GM19351 (cell line): ENCODE measurements around the gene TRIM66.

Experiments used
- ATAC-seq: cut with Tn5 transposase; IDR thresholded peaks from one replicate; pipeline ENCODE4 v1.9.1; 2021; ENCODE audit warnings: mild to moderate bottlenecking, moderate library complexity; ENCODE audit not compliant: unreplicated experiment

Gene TRIM66

GRCh38 chr11:8682303-8683114, at the start of gene TRIM66, which contains the start of gene RPL27A:
TRIM66 (minus strand) TSS chr11:8682665; CDS start chr11:8672274, 10,391 bp downstream.
RPL27A (plus strand) TSS chr11:8682792; CDS start chr11:8682814, 22 bp downstream.
- ATAC-seq = peak; percentile 93

- ATAC-seq = no peak
Measured at GRCh38 chr11:8731647-8732323, 49.3 kb upstream of the TRIM66 start.

DNA sequence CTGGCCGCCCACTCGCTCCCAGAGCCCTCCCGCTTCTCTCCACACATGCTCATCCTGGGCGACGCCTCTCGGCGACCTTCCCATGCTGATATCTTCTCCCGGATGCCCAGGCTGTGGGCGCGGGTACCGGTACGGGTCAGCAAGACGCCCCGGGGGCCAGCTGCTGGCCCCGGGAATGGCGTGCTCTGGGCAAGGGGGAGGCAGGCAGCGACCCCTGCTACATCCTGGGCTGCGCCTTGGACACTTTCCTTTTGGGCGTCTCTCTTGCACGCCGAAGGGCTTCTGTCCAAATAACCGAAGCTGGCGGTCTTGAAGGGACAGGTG, 48.2 kb upstream of the TRIM66 start:
- no peak for ATAC-seq

DNA sequence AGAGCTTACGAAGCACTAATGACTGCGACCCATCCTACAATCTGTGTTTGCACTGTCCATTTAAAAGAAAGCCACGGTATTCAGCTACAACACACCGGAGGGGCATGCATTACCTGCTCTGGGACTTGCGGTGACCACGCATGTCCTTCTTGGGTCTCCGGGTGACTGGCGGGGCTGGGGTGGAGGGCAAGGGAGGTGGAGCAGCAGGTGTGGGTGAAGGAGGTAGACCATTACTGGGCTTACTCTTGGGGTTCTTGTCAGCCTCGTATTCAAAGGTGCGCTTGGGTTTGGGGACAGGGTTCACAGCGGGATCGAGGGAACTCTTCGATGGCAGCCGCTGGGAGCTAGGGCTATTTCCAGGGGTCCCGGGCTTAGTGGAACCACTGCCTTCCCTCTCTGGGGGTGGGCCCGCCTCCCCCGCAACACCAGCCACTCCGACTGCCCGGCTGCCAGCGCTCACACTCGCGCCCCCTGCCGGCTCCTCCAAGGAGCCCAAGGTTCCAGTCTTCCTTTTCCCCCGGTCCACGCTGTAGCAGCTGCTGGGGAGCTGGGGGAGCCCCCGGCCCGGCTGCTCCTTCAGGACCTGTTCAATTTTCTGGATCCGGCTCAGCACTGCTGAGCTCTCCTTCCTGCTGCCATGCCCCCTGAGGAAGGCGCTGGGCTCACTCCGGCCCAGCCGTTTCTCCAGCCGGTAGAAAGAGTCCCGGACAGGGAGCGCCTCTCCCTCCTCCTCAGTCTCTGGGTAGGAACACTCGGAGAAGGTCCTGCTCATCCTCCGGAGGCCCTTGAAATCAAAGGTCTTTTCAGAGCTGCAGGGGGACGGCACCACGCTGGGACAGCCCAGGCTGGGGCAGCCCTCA, 47.6 kb upstream of the TRIM66 start:
- ATAC-seq = no peak

GRCh38 chr11:8729067-8729466, 46.6 kb upstream of the TRIM66 start:
- no peak for ATAC-seq

DNA sequence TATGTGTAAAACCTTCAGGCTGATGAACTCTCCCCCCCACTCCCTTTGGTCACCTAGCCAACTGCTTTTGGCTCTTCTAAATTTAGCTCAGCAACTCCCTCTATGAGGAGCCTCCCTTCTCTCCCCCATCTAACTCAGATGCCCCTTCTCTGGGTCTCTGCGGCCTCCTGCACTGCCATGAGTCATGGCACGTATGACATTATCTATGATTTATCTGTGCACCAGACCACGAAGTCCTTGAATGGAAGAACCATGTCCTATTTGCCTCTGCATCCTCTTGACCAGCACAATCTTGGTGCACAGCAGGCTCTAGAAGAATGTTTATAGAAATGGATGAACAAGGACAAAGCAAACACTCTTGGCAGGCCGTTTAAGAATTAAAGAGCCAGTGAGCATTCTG, 46.1 kb upstream of the TRIM66 start:
- ATAC-seq = no peak

DNA sequence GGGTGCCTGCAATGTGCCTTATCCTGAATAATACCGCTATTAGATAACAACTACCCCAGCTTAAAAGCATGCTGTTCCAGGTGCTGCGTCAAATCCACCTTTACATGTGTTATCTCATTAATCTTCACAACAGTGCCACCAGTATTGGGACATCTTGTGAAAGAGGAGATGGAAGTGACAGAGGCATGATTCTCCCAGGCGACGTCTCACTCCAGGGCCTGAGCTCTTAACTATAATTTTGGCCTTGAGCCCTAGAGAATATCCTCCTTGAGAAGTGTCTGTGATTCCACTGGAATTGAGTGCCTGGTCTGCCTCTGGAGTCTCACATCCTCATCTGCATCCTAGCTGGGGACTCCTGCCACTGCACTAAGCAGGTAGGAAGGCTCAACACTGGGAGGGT, 43.9 kb upstream of the TRIM66 start:
- no peak for ATAC-seq

DNA sequence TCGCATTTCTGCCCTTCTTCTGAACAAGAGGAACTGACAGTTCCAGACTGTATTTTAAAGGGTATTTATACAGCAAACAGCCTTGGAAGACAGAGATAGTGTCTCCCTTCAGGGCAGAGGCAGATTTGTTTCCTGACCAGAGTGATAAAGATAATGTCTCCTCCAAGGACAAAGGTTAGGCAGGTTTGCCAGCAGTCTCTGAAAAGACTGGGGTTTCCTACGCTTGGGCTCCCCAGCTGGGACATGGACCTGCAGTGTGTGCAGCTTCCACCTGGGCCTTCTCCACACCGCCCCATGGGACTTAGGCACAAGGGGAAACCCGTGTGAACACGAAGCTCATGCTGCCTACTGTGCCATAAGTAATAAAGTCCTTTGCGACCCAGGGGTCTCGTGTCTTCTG, 42.2 kb upstream of the TRIM66 start:
- no peak for ATAC-seq

GRCh38 chr11:8723711-8724110, 41.2 kb upstream of the TRIM66 start:
- ATAC-seq = no peak

- ATAC-seq = no peak
Measured at GRCh38 chr11:8722809-8723208, 40.3 kb upstream of the TRIM66 start.

- no peak for ATAC-seq
Measured at GRCh38 chr11:8721609-8722500, 39.4 kb upstream of the TRIM66 start.

DNA sequence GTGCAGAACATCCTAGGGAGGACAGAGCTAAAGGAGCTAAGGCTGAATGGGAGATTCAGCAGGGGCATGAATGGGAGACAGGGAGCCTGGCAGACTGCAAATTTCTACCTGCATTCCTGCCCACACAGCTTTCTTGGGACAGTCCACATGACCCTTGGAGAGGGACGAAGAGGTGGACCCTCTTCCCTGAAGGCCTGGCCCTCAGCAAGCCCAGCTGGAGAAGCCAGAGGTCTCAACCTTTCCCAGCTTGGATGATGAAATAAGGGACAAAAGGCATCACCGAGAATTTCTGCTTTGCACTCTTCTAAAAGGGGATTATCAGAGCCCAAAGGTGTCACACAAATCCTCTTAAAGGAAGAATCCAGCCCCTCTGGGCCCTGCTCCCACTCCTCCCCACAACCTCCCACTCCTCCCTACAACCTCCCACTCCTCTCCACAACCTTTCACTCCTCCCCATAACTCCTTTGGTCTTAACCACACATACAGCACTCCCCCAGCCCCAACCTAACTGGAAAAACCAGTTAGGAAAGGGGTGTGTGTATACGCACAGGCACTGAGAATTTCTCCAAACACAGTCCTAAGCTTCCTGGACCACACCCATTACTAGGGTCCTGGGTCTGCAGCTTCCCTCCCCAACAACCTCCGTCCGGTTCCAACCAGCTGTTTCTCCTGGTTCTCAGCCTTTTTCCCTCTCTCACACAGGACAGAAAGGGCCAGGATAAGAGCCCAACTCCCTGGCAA, 38.6 kb upstream of the TRIM66 start:
- ATAC-seq = no peak

DNA sequence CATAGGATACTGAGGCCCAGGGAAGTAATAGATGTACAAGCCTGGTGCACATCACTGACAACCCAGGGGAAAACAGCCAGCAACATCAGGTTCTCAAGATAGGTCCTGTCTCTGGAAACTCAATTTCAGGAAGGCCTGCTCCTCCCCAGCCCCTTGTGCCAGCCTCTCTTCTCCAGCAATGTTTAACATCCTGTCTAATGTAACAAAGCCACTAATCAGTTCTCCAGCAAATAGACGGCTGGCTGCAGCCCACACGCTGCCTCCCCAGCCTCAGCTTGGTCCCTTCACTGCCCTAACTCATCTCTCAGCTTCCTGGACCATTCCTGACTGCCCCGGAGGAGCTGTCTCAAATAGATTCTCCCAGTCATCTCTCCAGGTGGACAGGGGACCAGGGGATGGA, 37.9 kb upstream of the TRIM66 start:
- no peak for ATAC-seq

DNA sequence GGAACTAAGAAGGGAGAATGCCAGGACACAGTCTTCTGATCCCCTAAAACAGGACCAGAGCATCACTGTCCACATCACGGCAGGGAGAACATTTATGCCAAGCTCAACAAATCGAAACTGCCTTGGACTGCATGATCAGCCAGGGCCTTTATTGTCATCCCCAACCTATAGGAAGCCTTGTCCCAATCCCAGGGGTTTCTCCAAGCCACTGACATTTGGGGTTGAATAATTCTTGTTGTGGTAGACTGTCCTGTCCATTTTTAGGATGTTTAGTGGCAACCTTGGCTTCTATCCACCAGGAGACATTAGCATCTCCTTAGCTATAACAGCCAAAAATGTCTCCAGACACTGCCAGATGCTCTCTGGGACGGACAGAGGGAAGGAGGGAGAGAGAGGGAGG, 37.3 kb upstream of the TRIM66 start:
- no peak for ATAC-seq

DNA sequence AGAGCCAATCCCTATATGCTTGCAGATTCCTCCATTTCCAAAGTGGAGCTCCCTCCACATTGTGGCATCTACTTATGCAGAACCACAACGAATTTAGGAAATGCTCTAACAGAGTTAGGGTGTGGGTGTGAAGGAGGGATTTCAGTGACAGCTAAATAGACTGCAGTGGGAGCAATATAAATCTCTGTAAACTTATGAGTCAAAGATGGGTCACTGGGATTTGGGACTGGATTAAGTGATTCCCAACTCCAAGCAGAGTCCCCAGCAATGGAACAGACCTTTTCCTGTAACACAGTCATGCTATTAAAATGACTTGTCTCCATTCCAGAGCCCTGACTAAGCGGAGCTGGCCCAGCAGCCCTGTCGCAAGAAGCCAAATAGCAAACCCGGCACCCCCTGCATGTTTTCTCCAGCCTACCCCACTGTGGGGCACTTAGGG, 36.8 kb upstream of the TRIM66 start:
- no peak for ATAC-seq

GRCh38 chr11:8717876-8718753, 35.6 kb upstream of the TRIM66 start:
- no peak for ATAC-seq

DNA sequence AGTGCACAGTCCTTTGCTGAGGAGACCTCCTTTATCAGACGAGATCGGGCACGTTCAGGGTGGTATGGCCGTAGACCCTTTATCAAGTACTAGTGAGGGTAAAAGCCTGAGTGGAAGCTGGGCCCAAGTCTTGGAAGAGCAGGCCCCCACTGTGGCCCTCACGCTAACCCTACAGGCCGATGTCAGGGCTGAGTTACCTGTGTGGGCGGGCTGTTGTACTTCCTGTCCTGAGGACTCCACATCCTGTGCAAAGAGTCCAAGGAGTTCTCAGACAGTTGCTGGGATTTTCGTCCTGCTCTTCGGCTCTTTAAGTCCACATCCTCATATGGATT, 35.0 kb upstream of the TRIM66 start:
- no peak for ATAC-seq

DNA sequence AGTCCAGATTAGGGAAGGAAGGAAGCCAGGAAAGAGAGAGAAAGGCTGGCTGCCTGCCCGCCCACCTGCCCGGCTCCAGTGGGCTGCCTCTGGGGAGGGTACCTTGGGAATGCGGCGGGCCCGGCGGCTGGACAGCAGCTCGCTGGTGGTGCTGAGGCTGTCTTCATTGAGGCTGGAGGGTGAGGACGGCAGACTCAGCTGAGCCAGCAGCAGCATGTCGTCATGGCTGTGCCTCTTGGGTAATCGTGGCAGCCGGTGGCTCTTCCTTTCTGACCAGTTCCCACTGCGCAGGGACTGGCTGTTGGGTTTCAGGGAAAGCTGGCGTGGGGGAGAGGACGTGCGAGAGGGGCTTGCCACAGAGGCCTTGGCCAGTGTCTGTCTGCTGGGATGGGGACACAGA, 33.0 kb upstream of the TRIM66 start:
- ATAC-seq = no peak

DNA sequence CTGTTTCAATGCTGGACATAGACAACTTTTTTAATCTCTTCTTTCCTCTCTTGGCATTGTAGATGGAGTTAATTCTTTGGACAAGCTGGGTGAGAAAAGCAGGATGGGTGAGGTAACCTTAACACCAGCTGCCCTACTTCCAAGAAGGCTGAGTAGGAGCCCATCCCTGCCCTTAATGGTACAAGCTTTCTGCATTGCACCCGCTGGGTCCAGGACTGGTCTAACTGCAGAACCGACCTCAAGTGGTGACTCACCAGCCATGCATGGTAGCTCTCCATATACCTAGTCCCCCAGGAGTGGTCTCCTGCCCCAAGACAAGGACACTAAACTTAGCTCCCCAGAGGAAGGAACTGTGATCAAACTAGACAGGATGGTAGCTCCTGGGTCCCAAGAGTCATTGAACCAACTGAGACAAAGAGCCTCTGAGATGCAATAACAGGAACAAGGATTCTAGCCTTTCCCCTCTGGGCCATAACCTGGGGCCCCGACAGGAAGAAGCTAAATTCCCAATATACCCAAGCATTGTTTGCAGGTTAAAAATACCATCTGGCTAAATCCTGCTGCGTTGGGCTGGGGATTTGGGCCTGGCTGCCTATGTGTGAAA, 32.3 kb upstream of the TRIM66 start:
- ATAC-seq = no peak
